Prostate gland (tissue), 2 donors: Measurements from ENCODE around the gene IGDCC3. TPM values are rescaled to one million over a fixed set of nuclear protein-coding genes. Genes with fewer than 3 reads are reported as not detected.
"Not testable (repeated sequence)": the region's sequence is repeated elsewhere in the genome, so short reads cannot be mapped to it uniquely, and the experiment has no call there.

ENCODE experiments used
- DNase-seq: peaks from one replicate; pipeline ENCODE4 v3.0.0-alpha.2; 2019; ENCODE audit warnings: low spot score
- H3K27ac ChIP-seq, 2 donors: fragments of 200-600 bp; sonication (generic); 2 replicates each; pipeline ENCODE4 v1.5.1; 2017 to 2019
- H3K27me3 ChIP-seq: fragments of 200-600 bp; sonication (generic); replicated peaks from 2 replicates; pipeline ENCODE4 v1.5.1; 2019; ENCODE audit not compliant: insufficient read depth
- H3K36me3 ChIP-seq, 2 donors: fragments of 200-600 bp; sonication (generic); 1 replicate in 1 of 2; 2 replicates in 1 of 2; pipeline versions ENCODE4 v1.5.1 to v1.8.1; 2017 to 2019
- H3K4me1 ChIP-seq: fragments of 200-600 bp; sonication (generic); replicated peaks from 2 replicates; pipeline ENCODE4 v1.5.1; 2019
- H3K4me3 ChIP-seq, 2 donors: fragments of 200-600 bp; sonication (generic); 2 replicates each; pipeline ENCODE4 v1.5.1; 2017 to 2019
- H3K9me3 ChIP-seq: fragments of 200-600 bp; sonication (generic); 2 replicates; pipeline ENCODE4 v1.5.1; 2017
- POLR2A ChIP-seq: fragments of 450-650 bp; IDR thresholded peaks from one replicate; pipeline ENCODE4 v1.6.1; 2016; ENCODE audit warnings: antibody characterized with exemption, mild to moderate bottlenecking
- POLR2AphosphoS5 ChIP-seq: sonication (generic); formaldehyde crosslinking; IDR thresholded peaks from one replicate; pipeline ENCODE4 v1.6.1; 2017; ENCODE audit warnings: antibody characterized with exemption
- WGBS: methylation state at CpG from one replicate; pipeline ENCODE4 v1.1.5; 2018; 5-methylcytosine and 5-hydroxymethylcytosine counted together
- intact Hi-C: fragments of 100-400 bp; cut with DNase I; formaldehyde crosslinking; loops from one replicate; pipeline ENCODE4 v1.14.2; 2022
- total RNA-seq, 2 donors: library from RNA; depleted of rRNA; stranded (reverse); fragments of >200 nt; gene quantifications; one replicate each; pipeline ENCODE4 v1.1.0, GENCODE V29; 2016
- TF ChIP-seq, protein P1 (sequence below), 4 experiments: fragments of 200-600 bp in 2 of 4; fragments of 450-650 bp in 2 of 4; sonication (generic) in 2 of 4; IDR thresholded peaks; 1 replicate in 3 of 4; 2 replicates in 1 of 4; pipeline ENCODE4 v1.5.1; 2016 to 2019; ENCODE audit warnings: antibody characterized with exemption in 4 of 4, mild to moderate bottlenecking in 2 of 4, moderate library complexity in 2 of 4

Gene IGDCC3
- total RNA-seq, 2 donors from 2014 or later: 0.05 to 2.7 TPM

DNA sequence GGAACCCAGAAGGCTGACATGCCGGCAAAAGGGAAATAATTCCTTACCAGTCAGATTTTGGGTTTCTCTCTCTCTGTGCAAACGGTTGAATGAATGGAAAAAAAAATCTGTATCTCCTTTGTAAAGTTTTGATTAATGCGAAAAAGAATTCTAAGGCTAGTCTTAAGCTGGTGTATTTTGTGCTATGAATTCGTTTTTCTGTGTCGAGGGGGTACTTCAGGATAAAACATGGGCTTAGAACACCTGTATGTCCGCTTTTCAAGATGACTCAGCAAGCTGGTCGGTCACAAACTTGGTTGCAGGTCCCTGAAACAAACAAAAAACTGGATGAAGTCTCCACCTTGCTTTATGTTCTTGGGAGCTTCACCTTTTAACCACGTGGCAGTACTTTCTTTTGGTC is 28.5 kb downstream of the IGDCC3 start:
- H3K9me3 ChIP-seq: no peaks in the 10 kb centered on the region
- H3K4me3 ChIP-seq: no peak overlapping the region
- no peaks in the 10 kb centered on the region for H3K36me3 ChIP-seq
- intact Hi-C loops: no loop called here
- no peaks in the 10 kb centered on the region for H3K4me1 ChIP-seq
- no peak overlapping the region for H3K27ac ChIP-seq
- WGBS: 72% methylated on average over 8 of the region's 8 CpGs
- H3K27me3 ChIP-seq: no peaks in the 10 kb centered on the region
- TF ChIP-seq POLR2AphosphoS5 (no peak), POLR2A (no peak)
- TF ChIP-seq, protein P1, sequence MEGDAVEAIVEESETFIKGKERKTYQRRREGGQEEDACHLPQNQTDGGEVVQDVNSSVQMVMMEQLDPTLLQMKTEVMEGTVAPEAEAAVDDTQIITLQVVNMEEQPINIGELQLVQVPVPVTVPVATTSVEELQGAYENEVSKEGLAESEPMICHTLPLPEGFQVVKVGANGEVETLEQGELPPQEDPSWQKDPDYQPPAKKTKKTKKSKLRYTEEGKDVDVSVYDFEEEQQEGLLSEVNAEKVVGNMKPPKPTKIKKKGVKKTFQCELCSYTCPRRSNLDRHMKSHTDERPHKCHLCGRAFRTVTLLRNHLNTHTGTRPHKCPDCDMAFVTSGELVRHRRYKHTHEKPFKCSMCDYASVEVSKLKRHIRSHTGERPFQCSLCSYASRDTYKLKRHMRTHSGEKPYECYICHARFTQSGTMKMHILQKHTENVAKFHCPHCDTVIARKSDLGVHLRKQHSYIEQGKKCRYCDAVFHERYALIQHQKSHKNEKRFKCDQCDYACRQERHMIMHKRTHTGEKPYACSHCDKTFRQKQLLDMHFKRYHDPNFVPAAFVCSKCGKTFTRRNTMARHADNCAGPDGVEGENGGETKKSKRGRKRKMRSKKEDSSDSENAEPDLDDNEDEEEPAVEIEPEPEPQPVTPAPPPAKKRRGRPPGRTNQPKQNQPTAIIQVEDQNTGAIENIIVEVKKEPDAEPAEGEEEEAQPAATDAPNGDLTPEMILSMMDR (IDR thresholded peaks at IDR 0.05): no peak
- no peak for DNase-seq

DNA sequence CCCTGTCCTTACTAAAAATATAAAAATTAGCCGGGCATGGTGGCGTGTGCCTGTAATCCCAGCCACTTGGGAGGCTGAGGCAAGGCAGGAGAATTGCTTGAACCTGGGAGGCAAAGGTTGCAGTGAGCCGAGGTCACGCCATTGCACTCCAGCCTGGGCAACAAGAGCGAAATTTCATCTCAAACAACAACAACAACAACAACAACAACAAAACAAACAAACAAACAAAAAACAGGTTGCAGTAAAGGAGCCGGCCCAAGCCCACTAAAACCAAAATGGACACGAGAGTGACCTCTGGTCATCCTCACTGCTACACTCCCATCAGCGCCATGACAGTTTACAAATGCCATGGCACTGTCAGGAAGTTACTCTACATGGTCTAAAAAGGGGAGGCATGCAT is 30.0 kb downstream of the IGDCC3 start:
- H3K4me3 ChIP-seq, DNase-seq, H3K9me3 ChIP-seq, H3K27ac ChIP-seq, H3K36me3 ChIP-seq, H3K27me3 ChIP-seq, intact Hi-C loops, H3K4me1 ChIP-seq: not testable (repeated sequence)
- 88% methylated on average over 8 of the region's 8 CpGs for WGBS

DNA sequence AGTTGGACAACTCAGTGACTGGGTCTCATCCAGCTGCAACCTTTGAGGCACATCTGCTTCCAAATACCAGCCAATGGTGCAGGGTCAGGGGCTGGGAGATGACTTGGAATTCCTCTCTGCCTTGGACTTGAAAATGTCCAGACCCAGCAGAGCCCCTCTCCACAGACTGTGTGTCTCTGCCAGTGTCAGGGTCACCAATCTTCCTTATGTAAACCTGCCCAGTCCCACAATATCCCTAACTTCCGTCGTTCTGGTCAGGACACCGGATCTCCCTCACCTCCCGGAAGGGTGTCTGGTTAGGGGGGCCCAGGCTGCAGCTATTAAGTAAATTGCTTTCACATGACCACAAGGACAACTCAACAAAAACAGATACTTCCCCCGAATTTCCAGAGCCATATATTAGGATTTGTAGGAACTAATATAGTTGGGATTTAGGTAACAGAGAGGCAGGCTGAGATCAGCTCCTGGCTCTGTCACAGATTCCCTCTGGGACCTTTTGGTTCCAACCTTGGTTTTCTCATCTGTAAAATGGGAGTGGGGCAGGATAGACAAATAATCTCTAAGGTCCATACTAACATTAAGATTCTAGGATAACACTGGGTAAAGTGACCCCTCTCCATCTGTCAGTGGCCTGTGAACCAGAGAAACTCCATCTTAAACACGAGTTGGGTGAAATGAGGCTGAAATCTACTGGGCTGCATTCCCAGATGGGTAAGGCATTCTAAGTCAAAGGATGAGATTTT is 30.8 kb downstream of the IGDCC3 start:
- no peak overlapping the region for H3K27ac ChIP-seq
- TF ChIP-seq POLR2A: no peak
- TF ChIP-seq, protein P1 (IDR thresholded peaks at IDR 0.05): no peak
- H3K4me1 ChIP-seq: no peaks in the 10 kb centered on the region
- WGBS: 69% methylated on average over 6 of the region's 6 CpGs
- no peak overlapping the region for H3K4me3 ChIP-seq
- H3K36me3 ChIP-seq: no peaks in the 10 kb centered on the region
- no peaks in the 10 kb centered on the region for H3K9me3 ChIP-seq
- no peak for DNase-seq
- intact Hi-C loops: no loop called here
- H3K27me3 ChIP-seq: no peaks in the 10 kb centered on the region

DNA sequence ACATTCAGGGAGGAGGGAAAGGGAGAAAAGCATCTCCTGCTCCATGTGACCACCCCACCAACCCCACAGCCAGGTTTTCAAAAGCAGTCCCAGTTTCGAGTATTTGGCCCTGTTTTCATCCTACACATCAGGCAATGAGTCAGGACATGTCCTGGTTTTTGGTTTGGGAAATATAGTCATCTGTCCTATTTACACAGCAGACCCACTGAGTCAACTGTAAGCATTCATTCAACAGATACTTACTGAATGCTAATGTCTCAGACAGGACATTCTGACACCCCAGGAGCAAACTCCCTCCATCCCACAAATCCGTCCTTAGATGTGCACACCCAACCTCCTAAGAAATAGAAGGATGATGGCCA is 32.9 kb downstream of the IGDCC3 start:
- H3K9me3 ChIP-seq: no peaks in the 10 kb centered on the region
- DNase-seq: no peak
- intact Hi-C loops: no loop called here
- H3K4me3 ChIP-seq: no peak overlapping the region
- no peaks in the 10 kb centered on the region for H3K36me3 ChIP-seq
- TF ChIP-seq POLR2AphosphoS5: no peak
- TF ChIP-seq, protein P1 (IDR thresholded peaks at IDR 0.05): no peak
- TF ChIP-seq POLR2A: no peak
- no peaks in the 10 kb centered on the region for H3K27me3 ChIP-seq
- H3K4me1 ChIP-seq: no peaks in the 10 kb centered on the region
- WGBS: 67% methylated on average over 2 of the region's 2 CpGs
- H3K27ac ChIP-seq: no peak overlapping the region

DNA sequence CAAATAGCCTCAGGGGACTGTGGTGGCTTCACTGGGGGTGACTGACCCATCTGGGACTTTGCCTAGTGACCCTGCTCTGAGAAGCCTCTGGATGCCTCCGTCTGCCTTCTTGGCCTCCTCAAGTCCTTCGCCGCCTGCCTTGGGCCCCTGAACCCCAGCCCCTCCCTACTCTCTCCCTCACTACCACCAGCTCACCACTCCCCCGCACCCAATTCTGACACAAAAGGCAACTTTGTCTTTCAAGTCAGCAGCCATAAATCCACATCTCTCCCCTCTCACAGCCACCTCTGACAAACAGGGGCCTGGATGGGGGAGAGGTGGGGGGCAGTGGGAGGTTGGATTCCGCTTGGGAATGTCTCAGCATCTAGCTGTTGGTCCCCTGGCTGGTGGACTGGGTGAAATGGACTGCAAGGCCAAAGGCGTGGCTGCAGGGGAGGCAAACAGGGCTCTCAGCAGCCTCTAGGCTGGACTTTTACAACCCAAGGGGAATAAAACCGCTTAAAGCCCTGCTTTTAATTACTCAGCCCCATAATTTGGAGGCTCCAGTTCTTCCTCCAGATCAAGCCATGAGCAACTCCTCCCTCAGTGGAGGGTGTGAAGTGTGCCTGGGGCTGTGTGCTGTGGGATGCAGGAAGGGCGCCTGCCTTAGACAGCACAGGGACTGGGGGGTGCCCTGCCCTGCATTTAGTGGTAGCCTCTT is 33.4 kb downstream of the IGDCC3 start:
- no peak overlapping the region for H3K27ac ChIP-seq
- H3K36me3 ChIP-seq: no peaks in the 10 kb centered on the region
- no peaks in the 10 kb centered on the region for H3K4me1 ChIP-seq
- DNase-seq: no peak
- 89% methylated on average over 8 of the region's 8 CpGs for WGBS
- TF ChIP-seq POLR2AphosphoS5 (no peak), POLR2A (no peak)
- TF ChIP-seq, protein P1 (IDR thresholded peaks at IDR 0.05): no peak
- H3K27me3 ChIP-seq: no peaks in the 10 kb centered on the region
- intact Hi-C loops: no loop called here
- H3K4me3 ChIP-seq: no peak overlapping the region
- no peaks in the 10 kb centered on the region for H3K9me3 ChIP-seq
